Measurements from ENCODE around the gene DDC.
"Not testable (repeated sequence)": the region's sequence is repeated elsewhere in the genome, so short reads cannot be mapped to it uniquely, and the experiment has no call there.

DDC gene

DNA sequence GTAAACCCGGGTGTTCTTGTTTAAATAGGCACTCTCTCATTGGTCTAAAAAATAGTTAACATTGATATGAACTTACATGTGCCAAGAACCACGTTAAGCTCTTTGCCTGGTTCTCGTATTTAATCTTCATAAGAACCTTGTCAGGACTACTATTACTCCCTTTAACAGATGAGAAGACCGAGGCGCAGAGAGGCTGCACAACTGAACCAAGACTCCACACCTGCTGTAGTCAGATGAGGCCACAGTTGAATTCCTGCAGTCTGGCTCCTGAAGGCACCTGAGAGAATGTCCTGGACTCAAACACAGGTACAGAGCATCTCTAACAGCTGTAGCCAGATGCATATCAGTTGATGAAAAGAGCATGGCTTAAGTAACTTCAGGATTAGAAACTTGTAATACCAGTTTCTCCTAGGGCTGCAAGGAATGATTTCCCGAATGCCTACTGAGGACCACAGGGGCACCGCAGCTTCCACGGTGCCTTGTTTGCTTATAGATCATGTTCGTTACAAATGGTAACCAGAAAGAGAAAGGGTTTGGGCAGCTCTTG lies 9.5 kb downstream of the DDC start:
- in situ Hi-C loops (cut with HindIII; ENCODE audit: low sequenced_read_pairs) = no loop called here
- TF ChIP-seq, protein P1, sequence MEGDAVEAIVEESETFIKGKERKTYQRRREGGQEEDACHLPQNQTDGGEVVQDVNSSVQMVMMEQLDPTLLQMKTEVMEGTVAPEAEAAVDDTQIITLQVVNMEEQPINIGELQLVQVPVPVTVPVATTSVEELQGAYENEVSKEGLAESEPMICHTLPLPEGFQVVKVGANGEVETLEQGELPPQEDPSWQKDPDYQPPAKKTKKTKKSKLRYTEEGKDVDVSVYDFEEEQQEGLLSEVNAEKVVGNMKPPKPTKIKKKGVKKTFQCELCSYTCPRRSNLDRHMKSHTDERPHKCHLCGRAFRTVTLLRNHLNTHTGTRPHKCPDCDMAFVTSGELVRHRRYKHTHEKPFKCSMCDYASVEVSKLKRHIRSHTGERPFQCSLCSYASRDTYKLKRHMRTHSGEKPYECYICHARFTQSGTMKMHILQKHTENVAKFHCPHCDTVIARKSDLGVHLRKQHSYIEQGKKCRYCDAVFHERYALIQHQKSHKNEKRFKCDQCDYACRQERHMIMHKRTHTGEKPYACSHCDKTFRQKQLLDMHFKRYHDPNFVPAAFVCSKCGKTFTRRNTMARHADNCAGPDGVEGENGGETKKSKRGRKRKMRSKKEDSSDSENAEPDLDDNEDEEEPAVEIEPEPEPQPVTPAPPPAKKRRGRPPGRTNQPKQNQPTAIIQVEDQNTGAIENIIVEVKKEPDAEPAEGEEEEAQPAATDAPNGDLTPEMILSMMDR (IDR thresholded peaks at IDR 0.05; ENCODE audit: low read depth, low read length) = no peak
- no peak for DNase-seq (ENCODE audit: low read depth, low spot score)
- no peak overlapping the region for H3K4me3 ChIP-seq (ENCODE audit: low read depth, low read length)

DNA sequence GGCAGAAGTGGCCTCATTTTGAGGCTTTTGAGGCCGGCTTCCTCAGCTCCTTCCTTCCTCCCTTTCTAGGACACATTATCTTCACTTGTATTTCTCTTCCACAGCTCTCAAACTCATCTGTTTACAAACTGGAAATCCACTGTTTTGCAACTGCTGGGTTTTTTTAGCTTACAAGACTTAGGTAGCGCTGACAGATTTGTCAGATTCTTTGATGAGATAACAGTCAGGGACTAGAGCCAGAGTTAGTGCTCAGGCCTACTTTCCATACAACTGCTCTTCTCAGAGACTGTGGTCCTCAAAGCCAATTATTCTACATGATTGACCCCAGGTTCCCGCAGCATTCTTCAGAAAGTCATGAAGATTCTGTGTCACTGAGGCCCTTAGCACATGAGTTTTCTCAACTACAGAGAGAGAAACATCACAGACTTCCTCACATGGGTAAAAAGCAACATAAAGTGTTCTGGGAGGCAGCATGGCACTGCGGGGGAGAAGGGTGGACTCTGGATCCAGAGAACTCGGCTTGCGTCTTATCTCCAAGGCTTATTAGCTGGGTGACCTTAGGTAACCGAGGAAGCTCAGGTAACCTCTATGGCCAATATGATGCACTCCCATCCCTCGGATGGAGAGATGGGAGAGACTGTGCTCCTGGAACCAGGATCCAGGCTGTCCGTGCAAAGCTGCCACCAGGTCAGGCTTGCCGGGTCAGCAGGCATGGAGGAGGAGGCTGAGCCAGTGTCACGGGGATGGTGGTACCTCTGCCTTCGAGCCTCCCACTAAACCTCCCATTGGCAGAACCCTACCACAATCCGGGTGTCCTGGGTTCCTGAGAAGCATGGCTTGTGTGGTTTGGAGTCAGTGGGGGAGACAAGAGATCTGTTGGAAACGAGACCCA lies 10.5 kb downstream of the DDC start:
- TF ChIP-seq, protein P1 (IDR thresholded peaks at IDR 0.05; ENCODE audit: low read depth, low read length) = no peak
- H3K4me3 ChIP-seq (ENCODE audit: low read depth, low read length) = no peak overlapping the region
- in situ Hi-C loops (cut with HindIII; ENCODE audit: low sequenced_read_pairs) = no loop called here

DNA sequence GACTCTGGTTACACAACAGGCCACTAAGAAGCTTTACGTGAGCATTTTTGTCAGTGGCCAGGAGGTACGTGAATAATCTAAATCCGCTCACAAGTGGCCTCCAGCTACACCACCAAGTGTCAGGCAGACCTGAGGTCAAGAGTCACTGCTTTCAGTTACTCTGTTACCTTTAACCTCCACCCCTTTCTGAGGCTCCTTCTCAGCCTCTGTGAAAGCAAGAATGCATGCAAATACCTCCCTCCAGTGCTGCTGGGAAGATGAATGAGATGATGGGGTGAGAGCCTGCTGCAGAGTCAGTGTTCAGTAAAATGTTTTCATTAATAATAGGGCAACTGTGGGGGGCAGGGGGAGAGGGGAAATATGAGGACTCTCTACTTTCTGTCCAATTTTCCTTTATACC lies 11.2 kb downstream of the DDC start:
- no peak for DNase-seq (ENCODE audit: low read depth, low spot score)
- no peak overlapping the region for H3K4me3 ChIP-seq (ENCODE audit: low read depth, low read length)
- in situ Hi-C loops (cut with HindIII; ENCODE audit: low sequenced_read_pairs) = no loop called here
- TF ChIP-seq, protein P1 (IDR thresholded peaks at IDR 0.05; ENCODE audit: low read depth, low read length) = no peak

More for the DNA sequence above, 10.5 kb downstream of the DDC start:
- no peak for DNase-seq (ENCODE audit: low read depth, low spot score)

DNA sequence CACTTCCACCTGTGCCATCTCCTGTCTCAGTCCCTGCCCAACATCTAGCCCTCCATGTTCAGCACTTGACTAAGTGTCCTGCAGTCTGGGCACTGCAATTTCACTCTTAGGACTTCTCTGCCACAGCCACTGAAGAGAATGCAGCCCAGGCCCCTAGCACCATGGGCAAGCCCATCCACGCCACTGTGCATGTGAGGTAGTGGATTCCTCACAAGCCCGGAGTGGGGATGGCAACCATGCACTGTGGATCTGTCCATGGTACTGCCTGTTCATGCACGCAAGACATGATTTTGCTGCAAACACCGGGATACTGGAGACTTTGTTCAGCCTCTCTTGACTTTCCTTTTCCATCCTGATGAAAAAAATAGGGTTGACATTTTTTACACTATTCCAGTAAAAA lies 12.3 kb downstream of the DDC start:
- no peak overlapping the region for H3K4me3 ChIP-seq (ENCODE audit: low read depth, low read length)
- peak; percentile 51 for DNase-seq (ENCODE audit: low read depth, low spot score)
- TF ChIP-seq, protein P1 (IDR thresholded peaks at IDR 0.05; ENCODE audit: low read depth, low read length) = no peak
- in situ Hi-C loops (cut with HindIII; ENCODE audit: low sequenced_read_pairs) = no loop called here

DNA sequence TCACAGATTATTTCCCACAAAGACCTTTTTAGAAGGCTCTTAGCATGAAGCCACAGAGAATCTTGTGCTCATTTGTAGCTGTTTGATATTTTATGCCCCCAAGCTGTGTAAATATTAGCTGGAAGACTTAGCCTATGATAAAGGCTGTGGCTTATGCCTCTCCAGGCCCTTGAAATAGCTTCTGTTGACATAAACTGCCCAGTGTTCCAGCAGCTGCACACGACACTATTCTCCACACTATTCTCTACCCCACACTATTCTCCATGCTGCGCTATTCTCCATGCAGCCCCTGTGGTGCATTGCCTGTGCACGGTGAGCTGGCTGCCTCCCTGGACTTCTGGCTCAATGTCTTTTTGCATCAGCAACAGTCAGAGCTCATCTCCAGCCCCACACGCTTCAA lies 13.1 kb downstream of the DDC start:
- TF ChIP-seq, protein P1 (IDR thresholded peaks at IDR 0.05; ENCODE audit: low read depth, low read length) = no peak
- in situ Hi-C loops (cut with HindIII; ENCODE audit: low sequenced_read_pairs) = no loop called here
- no peak for DNase-seq (ENCODE audit: low read depth, low spot score)
- H3K4me3 ChIP-seq (ENCODE audit: low read depth, low read length) = no peak overlapping the region

DNA sequence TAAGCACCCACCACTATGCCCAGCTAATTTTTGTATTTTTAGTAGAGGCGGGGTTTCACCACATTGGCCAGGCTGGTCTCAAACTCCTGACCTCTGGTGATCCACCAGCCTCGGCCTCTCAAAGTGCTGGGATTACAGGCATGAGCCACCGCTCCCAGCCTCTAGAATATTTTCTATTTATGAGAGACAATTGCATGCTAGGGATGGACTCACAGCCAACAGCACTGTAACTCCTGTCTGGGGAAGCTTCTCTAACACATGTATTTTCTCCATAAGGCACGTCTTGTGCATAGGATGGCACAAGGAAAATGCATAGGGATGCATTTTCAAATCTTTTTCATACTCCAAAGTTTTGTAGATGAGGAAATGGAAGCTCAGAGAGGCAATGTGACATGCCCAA lies 19.6 kb downstream of the DDC start:
- H3K4me3 ChIP-seq (ENCODE audit: low read depth, low read length); DNase-seq (ENCODE audit: low read depth, low spot score); in situ Hi-C loops (cut with HindIII; ENCODE audit: low sequenced_read_pairs): not testable (repeated sequence)

DNA sequence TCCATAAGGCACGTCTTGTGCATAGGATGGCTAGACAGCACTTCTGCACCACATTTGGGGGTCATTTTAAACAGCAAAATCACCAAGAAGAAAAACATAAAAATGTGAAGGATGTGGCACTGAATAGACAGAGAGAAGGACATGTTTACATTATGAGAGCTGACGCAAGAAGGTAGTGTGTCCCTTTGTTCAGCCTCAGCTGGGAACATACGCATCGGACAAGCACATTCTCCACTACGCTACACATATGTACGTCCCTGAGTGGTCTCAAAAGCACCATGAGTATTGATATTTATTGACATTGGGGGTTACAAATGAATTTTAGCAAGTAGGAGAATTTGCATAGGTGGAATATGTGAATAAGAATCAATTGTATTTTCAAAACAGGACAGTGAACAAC lies 20.2 kb downstream of the DDC start:
- in situ Hi-C loops (cut with HindIII; ENCODE audit: low sequenced_read_pairs) = no loop called here
- no peak for DNase-seq (ENCODE audit: low read depth, low spot score)
- no peak overlapping the region for H3K4me3 ChIP-seq (ENCODE audit: low read depth, low read length)
- TF ChIP-seq, protein P1 (IDR thresholded peaks at IDR 0.05; ENCODE audit: low read depth, low read length) = no peak
